Measurements from ENCODE around the gene ANKRD13B.

ANKRD13B gene

GRCh38 chr17:29579866-29580771 is 12.8 kb upstream of the ANKRD13B start:
- DNase-seq (ENCODE audit: insufficient read length, low spot score) (peak; percentile 95), FAIRE-seq (peak; percentile 99)

GRCh38 chr17:29581583-29582253 is 11.2 kb upstream of the ANKRD13B start:
- DNase-seq (ENCODE audit: insufficient read length, low spot score) (no peak), FAIRE-seq (peak; percentile 86)

GRCh38 chr17:29582254-29582765 is 10.6 kb upstream of the ANKRD13B start:
- DNase-seq (ENCODE audit: insufficient read length, low spot score), result no peak
- no peak for FAIRE-seq

GRCh38 chr17:29582772-29583171 is 10.2 kb upstream of the ANKRD13B start:
- FAIRE-seq, result peak; percentile 55
- DNase-seq (ENCODE audit: insufficient read length, low spot score), result no peak

GRCh38 chr17:29583324-29584248 is 9.3 kb upstream of the ANKRD13B start:
- DNase-seq (ENCODE audit: insufficient read length, low spot score) (no peak), FAIRE-seq (no peak)

GRCh38 chr17:29584452-29585079 is 8.4 kb upstream of the ANKRD13B start:
- no peak for FAIRE-seq
- no peak for DNase-seq (ENCODE audit: insufficient read length, low spot score)

GRCh38 chr17:29585080-29585751 is 7.7 kb upstream of the ANKRD13B start:
- FAIRE-seq (peak; percentile 58), DNase-seq (ENCODE audit: insufficient read length, low spot score) (peak; percentile 26)

GRCh38 chr17:29586676-29587469 is 6.1 kb upstream of the ANKRD13B start:
- no peak for DNase-seq (ENCODE audit: insufficient read length, low spot score)
- no peak for FAIRE-seq

- FAIRE-seq, result no peak
- DNase-seq (ENCODE audit: insufficient read length, low spot score), result no peak
Measured at GRCh38 chr17:29587591-29587990, 5.3 kb upstream of the ANKRD13B start.

- FAIRE-seq, result no peak
- DNase-seq (ENCODE audit: insufficient read length, low spot score), result no peak
Measured at GRCh38 chr17:29588017-29588561, 4.8 kb upstream of the ANKRD13B start.

GRCh38 chr17:29588562-29589411 is 4.1 kb upstream of the ANKRD13B start:
- peak; percentile 62 for FAIRE-seq
- DNase-seq (ENCODE audit: insufficient read length, low spot score), result peak; percentile 34

GRCh38 chr17:29589524-29590410 is 3.2 kb upstream of the ANKRD13B start, which contains the start of gene GIT1:
GIT1 (minus strand) TSS chr17:29589648; CDS start chr17:29589378, 270 bp downstream.
- FAIRE-seq (peak; percentile 44), DNase-seq (ENCODE audit: insufficient read length, low spot score) (peak; percentile 84)

GRCh38 chr17:29590411-29591145 is 2.4 kb upstream of the ANKRD13B start:
- DNase-seq (ENCODE audit: insufficient read length, low spot score) (peak; percentile 54), FAIRE-seq (no peak)

- FAIRE-seq, result no peak
- DNase-seq (ENCODE audit: insufficient read length, low spot score), result peak; percentile 80
Measured at GRCh38 chr17:29591146-29591736, 1.7 kb upstream of the ANKRD13B start.
